HepG2 (cell line): ENCODE measurements around the gene CARMIL3. TPM values are rescaled to one million over a fixed set of nuclear protein-coding genes. Genes with fewer than 3 reads are reported as not detected.

Source experiments
- CHCHD3 ChIP-seq: sonication (generic); formaldehyde crosslinking; IDR thresholded peaks from 2 replicates; pipeline ENCODE4 v1.8.0; 2022; ENCODE audit warnings: mild to moderate bottlenecking, missing genetic modification reagents, moderate library complexity
- DBP ChIP-seq: sonication (generic); formaldehyde crosslinking; IDR thresholded peaks from 2 replicates; pipeline ENCODE4 v1.4.0; 2020; ENCODE audit warnings: missing genetic modification reagents; ENCODE audit errors: not compliant biosample characterization
- DMAP1 ChIP-seq: IDR thresholded peaks from 2 replicates; pipeline ENCODE4 v1.6.1; 2016
- ELK4 ChIP-seq: sonication (generic); formaldehyde crosslinking; IDR thresholded peaks from 2 replicates; pipeline ENCODE4 v1.9.0; 2021; ENCODE audit warnings: missing genetic modification reagents, borderline replicate concordance
- FOSL1 ChIP-seq: sonication (generic); formaldehyde crosslinking; IDR thresholded peaks from 2 replicates; pipeline ENCODE4 v1.9.0; 2021; ENCODE audit warnings: missing genetic modification reagents, borderline replicate concordance
- GLI4 ChIP-seq: sonication (generic); formaldehyde crosslinking; IDR thresholded peaks from 2 replicates; pipeline ENCODE4 v1.5.1; 2020; ENCODE audit warnings: missing genetic modification reagents, mild to moderate bottlenecking, moderate library complexity, borderline replicate concordance
- HOXD1 ChIP-seq: sonication (generic); formaldehyde crosslinking; IDR thresholded peaks from 2 replicates; pipeline ENCODE4 v1.5.0; 2020; ENCODE audit warnings: missing genetic modification reagents
- KMT2A ChIP-seq: sonication (generic); formaldehyde crosslinking; IDR thresholded peaks from 2 replicates; pipeline ENCODE4 v1.4.0; 2020; ENCODE audit warnings: missing genetic modification reagents
- NR1H2 ChIP-seq: sonication (generic); formaldehyde crosslinking; IDR thresholded peaks from 2 replicates; pipeline ENCODE4 v1.8.1; 2022; ENCODE audit warnings: low read depth, missing genetic modification reagents, borderline replicate concordance
- PHF5A ChIP-seq: IDR thresholded peaks from one replicate; pipeline ENCODE4 v1.6.1; 2018; ENCODE audit warnings: low read depth, missing genetic modification reagents; ENCODE audit not compliant: unreplicated experiment
- SKI ChIP-seq: fragments of 450-650 bp; IDR thresholded peaks from one replicate; pipeline ENCODE4 v1.6.1; 2018; ENCODE audit warnings: mild to moderate bottlenecking; ENCODE audit not compliant: partially characterized antibody
- TEAD2 ChIP-seq: sonication (generic); formaldehyde crosslinking; IDR thresholded peaks from 2 replicates; pipeline ENCODE4 v1.9.0; 2021; ENCODE audit warnings: missing genetic modification reagents
- ZFP36L2 ChIP-seq: sonication (generic); formaldehyde crosslinking; IDR thresholded peaks from 2 replicates; pipeline ENCODE4 v1.4.0; 2020; ENCODE audit warnings: missing genetic modification reagents
- ZKSCAN5 ChIP-seq: sonication (generic); formaldehyde crosslinking; IDR thresholded peaks from 2 replicates; pipeline ENCODE4 v1.5.1; 2020; ENCODE audit warnings: mild to moderate bottlenecking, missing genetic modification reagents
- ZNF136 ChIP-seq: sonication (generic); formaldehyde crosslinking; IDR thresholded peaks from 2 replicates; pipeline ENCODE4 v1.8.1; 2022; ENCODE audit warnings: low read depth, mild to moderate bottlenecking, moderate library complexity, missing genetic modification reagents
- ZNF224 ChIP-seq: sonication (generic); formaldehyde crosslinking; IDR thresholded peaks from 2 replicates; pipeline ENCODE4 v1.5.0; 2020; ENCODE audit warnings: mild to moderate bottlenecking, missing genetic modification reagents
- ZNF225 ChIP-seq: sonication (generic); formaldehyde crosslinking; IDR thresholded peaks from 2 replicates; pipeline ENCODE4 v1.4.0; 2020; ENCODE audit warnings: mild to moderate bottlenecking, missing genetic modification reagents
- ZNF550 ChIP-seq: sonication (generic); formaldehyde crosslinking; IDR thresholded peaks from 2 replicates; pipeline ENCODE4 v1.4.0; 2020; ENCODE audit warnings: mild to moderate bottlenecking, missing genetic modification reagents, borderline replicate concordance
- ZNF687 ChIP-seq: sonication (generic); formaldehyde crosslinking; IDR thresholded peaks from 2 replicates; pipeline ENCODE4 v1.5.1; 2020; ENCODE audit warnings: mild to moderate bottlenecking, missing genetic modification reagents, moderate library complexity
- ZNF713 ChIP-seq: sonication (generic); formaldehyde crosslinking; IDR thresholded peaks from 2 replicates; pipeline ENCODE4 v1.4.0; 2020; ENCODE audit warnings: mild to moderate bottlenecking, missing genetic modification reagents
- ZXDC ChIP-seq: sonication (generic); formaldehyde crosslinking; IDR thresholded peaks from 2 replicates; pipeline ENCODE4 v1.5.0; 2020; ENCODE audit warnings: mild to moderate bottlenecking, missing genetic modification reagents
- polyA plus RNA-seq, 8 experiments: library from polyadenylated mRNA; depleted of rRNA in 3 of 8; stranded (reverse) in 7 of 8; unstranded in 1 of 8; fragments of >200 nt; fragmentation: Illumina TruSeq in 4 of 8; extraction: Trizol in 4 of 8; gene quantifications; 2 replicates each; pipeline versions ENCODE4 v1.2.1 to v1.2.3, GENCODE V29; 2011 to 2016; ENCODE audit warnings: low read depth in 4 of 8, missing spikeins in 1 of 8, mixed read lengths in 1 of 8; ENCODE audit not compliant: insufficient read depth in 1 of 8
- total RNA-seq, 5 experiments: library from RNA; depleted of rRNA; stranded (reverse); fragments of >200 nt; fragmentation: Illumina TruSeq; extraction: Trizol; gene quantifications; 2 replicates each; pipeline ENCODE4 v1.2.3, GENCODE V29; 2016; ENCODE audit warnings: low read depth in 1 of 5

CARMIL3 gene
- total and polyA plus RNA-seq, 2 of the 13 experiments (the other 11 are each of a cell fraction or from before 2014, with no cell fraction given) = 0.27 to 0.55 TPM

GRCh38 chr14:24115422-24116127 is 63.8 kb downstream of the CARMIL3 start (continued):
- TF ChIP-seq ZNF224 (CRISPR knock-in tag) (0 out of 2 replicates have a peak, but pooled peaks have one; percentile 9), ZFP36L2 (no peak), ZNF687 (CRISPR knock-in tag) (no peak), SKI (no peak), ZNF225 (CRISPR knock-in tag) (peak; percentile 91; the same call in 1 of the 2 replicates), ZNF713 (CRISPR knock-in tag) (0 out of 2 replicates have a peak, but pooled peaks have one; percentile 64), ZKSCAN5 (CRISPR knock-in tag) (peak; percentile 85; the same call in 1 of the 2 replicates), PHF5A (CRISPR knock-in tag) (peak; percentile 12), ELK4 (CRISPR knock-in tag) (0 out of 2 replicates have a peak, but pooled peaks have one; percentile 37), ZNF136 (CRISPR knock-in tag) (no peak), DMAP1 (CRISPR knock-in tag) (no peak), GLI4 (peak; percentile 12; the same call in 1 of the 2 replicates), HOXD1 (no peak), DBP (CRISPR knock-in tag) (peak; percentile 65), KMT2A (CRISPR knock-in tag) (peak; percentile 58; the same call in 1 of the 2 replicates), CHCHD3 (peak; percentile 30; the same call in 1 of the 2 replicates), FOSL1 (CRISPR knock-in tag) (no peak; the same call in 1 of the 2 replicates), TEAD2 (CRISPR knock-in tag) (no peak), ZNF550 (CRISPR knock-in tag) (0 out of 2 replicates have a peak, but pooled peaks have one; percentile 68), ZXDC (CRISPR knock-in tag) (no peak), NR1H2 (no peak)
